Stimulated activated CD4-positive, alpha-beta T cell treated with anti-CD3 and anti-CD28 coated beads, TNF-alpha, amount 100 ng/mL, for 1 hour (primary cell): ENCODE results near the gene MYH15.

Experiments
- DNase-seq, 3 donors: peaks; one replicate each; pipeline ENCODE4 v3.0.0-alpha.2; 2020; ENCODE audit warnings: low read depth in 3 of 3, low spot score in 1 of 3

The MYH15 gene

DNA sequence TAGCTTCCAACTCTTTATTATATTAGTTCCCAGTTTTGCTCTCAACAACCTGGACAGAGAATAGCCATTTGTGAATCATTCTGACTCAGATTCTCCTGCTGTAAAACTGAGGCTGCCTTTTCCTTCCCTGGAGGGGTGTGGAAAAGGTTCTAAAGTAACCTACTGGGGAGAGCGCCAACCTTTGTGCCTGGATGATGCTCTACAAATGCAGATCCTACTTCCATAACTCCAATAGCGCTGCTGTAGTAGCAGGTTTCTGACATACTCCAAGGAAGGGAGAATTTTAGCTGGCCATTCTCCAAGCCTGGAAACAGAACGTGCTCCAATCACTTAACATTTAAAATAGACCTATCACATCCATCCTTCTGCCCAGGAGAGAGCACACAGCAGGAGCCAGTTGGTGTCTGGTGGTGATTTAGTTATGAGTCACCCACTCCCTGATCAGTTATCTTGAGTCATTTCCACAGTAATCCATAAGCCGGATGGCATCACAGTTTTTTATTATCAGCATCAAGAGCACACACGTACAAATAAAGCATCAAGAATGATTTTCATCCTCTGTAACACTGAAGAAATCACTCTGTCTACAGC is 38.3 kb downstream of the MYH15 start:
- DNase-seq, result no peak

DNA sequence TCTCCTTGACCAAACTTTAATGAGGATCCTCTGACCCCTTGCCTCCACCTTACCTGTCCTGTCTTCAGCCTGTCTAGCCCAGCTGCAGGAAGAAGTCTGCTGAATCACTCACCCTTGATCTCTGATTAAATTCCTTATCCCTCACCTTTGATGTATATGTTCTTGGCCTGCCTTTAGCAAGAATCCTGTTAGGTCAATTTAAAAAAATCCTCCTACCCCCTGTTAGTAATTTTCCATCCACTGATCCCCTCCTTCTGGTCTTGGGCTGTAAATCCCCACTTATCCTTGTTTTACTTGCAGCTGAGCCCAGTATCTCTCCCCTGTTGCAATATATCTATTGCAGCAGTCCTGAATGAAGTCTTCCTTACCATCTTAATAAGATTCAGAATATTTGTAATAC is 39.0 kb downstream of the MYH15 start:
- DNase-seq, result no peak

GRCh38 chr3:108469126-108469525 is 41.3 kb downstream of the MYH15 start:
- DNase-seq, result no peak

GRCh38 chr3:108468577-108468976 is 41.8 kb downstream of the MYH15 start:
- no peak for DNase-seq

GRCh38 chr3:108462899-108463298 is 47.5 kb downstream of the MYH15 start:
- no peak for DNase-seq

GRCh38 chr3:108461661-108462111 is 48.7 kb downstream of the MYH15 start:
- DNase-seq, result no peak

GRCh38 chr3:108459225-108459624 is 51.2 kb downstream of the MYH15 start:
- DNase-seq, result no peak

GRCh38 chr3:108455212-108455705 is 55.1 kb downstream of the MYH15 start:
- DNase-seq, result no peak

DNA sequence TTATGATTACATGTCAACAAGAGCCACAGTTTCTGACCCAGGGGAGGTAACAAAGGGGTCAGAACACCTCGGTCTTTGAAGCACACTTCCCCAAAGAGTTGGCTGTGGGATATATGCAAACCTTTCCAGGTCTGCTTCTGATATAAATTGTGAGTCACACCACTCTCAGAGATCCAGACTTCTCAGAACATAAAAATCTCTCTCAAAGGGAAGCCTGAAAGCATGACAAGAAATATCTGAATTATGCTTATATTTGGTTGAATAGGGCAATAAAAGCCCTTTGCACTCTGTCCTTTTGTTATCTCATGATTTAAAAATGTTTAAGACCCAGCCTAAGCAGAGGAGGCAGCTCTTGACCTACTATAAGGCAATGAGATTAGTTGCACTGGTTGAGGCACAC is 56.8 kb downstream of the MYH15 start:
- no peak for DNase-seq

DNA sequence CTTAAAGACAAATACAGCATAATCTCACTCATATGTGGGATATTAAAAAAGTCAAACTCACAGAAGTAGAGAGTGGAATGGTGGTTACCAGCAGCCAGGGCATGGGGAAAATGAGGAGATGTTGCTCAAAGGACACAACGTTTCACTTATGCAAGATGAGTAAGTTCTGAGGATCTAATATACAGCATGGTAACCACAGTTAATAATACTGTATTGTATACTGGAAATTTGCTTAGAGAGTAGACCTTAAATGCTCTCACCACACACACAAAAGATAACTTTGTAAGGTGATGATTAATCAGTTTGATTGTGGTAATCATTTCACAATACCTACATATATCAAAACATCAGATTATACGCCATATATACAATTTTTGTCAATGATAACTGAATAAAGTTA is 60.0 kb downstream of the MYH15 start:
- no peak for DNase-seq

GRCh38 chr3:108448593-108448992 is 61.8 kb downstream of the MYH15 start:
- no peak for DNase-seq

GRCh38 chr3:108447096-108447847 is 63.1 kb downstream of the MYH15 start:
- no peak for DNase-seq

DNA sequence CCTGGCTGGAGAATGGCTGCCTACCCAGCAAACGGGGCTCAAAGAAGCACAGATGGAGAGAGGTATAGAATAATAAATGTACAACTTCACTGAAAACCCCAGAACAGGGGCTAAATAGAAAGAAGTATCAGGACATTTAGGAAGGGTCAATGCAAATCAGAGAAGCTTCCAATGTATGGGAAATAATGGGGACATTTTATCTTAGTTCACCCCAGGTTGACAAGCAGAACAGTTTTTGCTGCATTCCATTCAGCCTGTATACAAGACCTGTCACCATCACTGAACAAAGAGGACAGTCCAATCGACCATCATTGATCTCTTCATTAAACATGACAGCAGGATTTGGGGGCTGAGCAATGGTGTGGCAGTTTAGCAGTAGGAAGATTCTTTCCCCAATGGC is 68.1 kb downstream of the MYH15 start:
- DNase-seq, result no peak

DNA sequence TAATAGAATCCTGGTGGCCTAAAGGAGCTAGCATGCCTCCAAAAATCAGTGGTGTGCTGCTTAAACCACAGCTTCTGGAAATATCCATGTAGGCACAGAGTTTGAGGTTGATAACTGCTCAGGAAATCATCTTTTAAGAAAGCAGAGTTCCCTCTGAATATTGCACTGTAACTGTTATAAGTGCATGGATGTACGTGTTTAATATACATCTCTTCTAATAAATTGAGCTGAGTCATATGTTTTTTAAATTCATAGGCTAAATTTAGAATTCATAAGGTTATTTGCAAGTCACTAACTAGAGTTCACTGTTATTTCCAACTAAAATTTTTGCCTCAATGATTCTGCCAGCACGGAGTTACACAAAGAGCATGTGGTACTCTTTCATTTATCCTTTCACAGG is 68.9 kb downstream of the MYH15 start:
- DNase-seq, result no peak

- no peak for DNase-seq
Measured at GRCh38 chr3:108441071-108441507, 69.3 kb downstream of the MYH15 start.

DNA sequence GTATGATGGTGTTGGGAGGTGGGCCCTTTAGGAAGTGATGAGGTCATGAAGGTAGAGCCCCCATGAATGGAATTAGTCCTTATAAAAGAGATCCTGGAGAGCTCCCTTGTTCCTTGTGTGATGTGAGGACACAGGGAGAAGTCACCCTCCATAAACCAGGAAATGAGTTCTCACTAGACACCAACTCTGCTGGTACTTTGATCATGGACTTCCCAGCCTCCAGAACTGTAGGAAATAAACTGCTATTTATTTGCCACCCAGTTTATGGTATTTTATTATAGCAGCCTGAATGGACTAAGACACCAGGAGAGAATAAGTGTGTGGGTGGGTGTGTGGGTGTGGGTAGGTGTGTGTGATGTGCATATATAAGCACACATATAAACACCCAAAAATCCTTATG is 71.9 kb downstream of the MYH15 start:
- no peak for DNase-seq

- DNase-seq, result no peak
Measured at GRCh38 chr3:108437439-108437838, 73.0 kb downstream of the MYH15 start.

GRCh38 chr3:108433928-108434327 is 76.5 kb downstream of the MYH15 start:
- DNase-seq, result no peak

GRCh38 chr3:108432431-108432830 is 78.0 kb downstream of the MYH15 start:
- DNase-seq, result no peak

- DNase-seq, result no peak
Measured at GRCh38 chr3:108430540-108430939, 79.9 kb downstream of the MYH15 start.

GRCh38 chr3:108428586-108428985 is 81.8 kb downstream of the MYH15 start:
- no peak for DNase-seq

- no peak for DNase-seq
Measured at GRCh38 chr3:108420926-108421325, 89.5 kb downstream of the MYH15 start.
